Measurements from ENCODE around the gene INAVA.
"Not testable (repeated sequence)": the region's sequence is repeated elsewhere in the genome, so short reads cannot be mapped to it uniquely, and the experiment has no call there.

Gene INAVA

GRCh38 chr1:200922406-200922805, 27.7 kb downstream of the INAVA start:
- DNase-seq (ENCODE audit: extremely low read depth, low read depth): no peak
- no peak for TF ChIP-seq CTCF (IDR thresholded peaks at IDR 0.05; ENCODE audit: low read depth, low read length)

- no peak for TF ChIP-seq CTCF (IDR thresholded peaks at IDR 0.05; ENCODE audit: low read depth, low read length)
- no peak for DNase-seq (ENCODE audit: extremely low read depth, low read depth)
These were observed 28.9 kb downstream of the INAVA start for GRCh38 chr1:200923601-200924000.

GRCh38 chr1:200925831-200926230, 31.1 kb downstream of the INAVA start:
- TF ChIP-seq CTCF (IDR thresholded peaks at IDR 0.05; ENCODE audit: low read depth, low read length): no peak
- no peak for DNase-seq (ENCODE audit: extremely low read depth, low read depth)

GRCh38 chr1:200929530-200930278, 35.0 kb downstream of the INAVA start:
- TF ChIP-seq CTCF (IDR thresholded peaks at IDR 0.05; ENCODE audit: low read depth, low read length): no peak
- no peak for DNase-seq (ENCODE audit: extremely low read depth, low read depth)

- not testable (repeated sequence) for DNase-seq (ENCODE audit: extremely low read depth, low read depth)
These were observed 35.6 kb downstream of the INAVA start for GRCh38 chr1:200930285-200930684.

- no peak for DNase-seq (ENCODE audit: extremely low read depth, low read depth)
- no peak for TF ChIP-seq CTCF (IDR thresholded peaks at IDR 0.05; ENCODE audit: low read depth, low read length)
These were observed 37.1 kb downstream of the INAVA start for GRCh38 chr1:200931776-200932175.

GRCh38 chr1:200934676-200935245, 40.1 kb downstream of the INAVA start:
- TF ChIP-seq CTCF (IDR thresholded peaks at IDR 0.05; ENCODE audit: low read depth, low read length): no peak
- no peak for DNase-seq (ENCODE audit: extremely low read depth, low read depth)

GRCh38 chr1:200935286-200935962, 40.7 kb downstream of the INAVA start:
- DNase-seq (ENCODE audit: extremely low read depth, low read depth): not testable (repeated sequence)
